GM10266 (cell line): ENCODE measurements around the gene SAMD4A.

Experiments
- DNase-seq: peaks from one replicate; pipeline ENCODE4 v3.0.0; 2012; ENCODE audit errors: extremely low spot score
- TF ChIP-seq, protein P1 (sequence below): IDR thresholded peaks from 2 replicates; pipeline ENCODE4 v1.5.1; 2012; ENCODE audit warnings: mild to moderate bottlenecking, low read depth; ENCODE audit not compliant: control insufficient read depth, insufficient read depth; ENCODE audit errors: missing control alignments

SAMD4A gene

DNA sequence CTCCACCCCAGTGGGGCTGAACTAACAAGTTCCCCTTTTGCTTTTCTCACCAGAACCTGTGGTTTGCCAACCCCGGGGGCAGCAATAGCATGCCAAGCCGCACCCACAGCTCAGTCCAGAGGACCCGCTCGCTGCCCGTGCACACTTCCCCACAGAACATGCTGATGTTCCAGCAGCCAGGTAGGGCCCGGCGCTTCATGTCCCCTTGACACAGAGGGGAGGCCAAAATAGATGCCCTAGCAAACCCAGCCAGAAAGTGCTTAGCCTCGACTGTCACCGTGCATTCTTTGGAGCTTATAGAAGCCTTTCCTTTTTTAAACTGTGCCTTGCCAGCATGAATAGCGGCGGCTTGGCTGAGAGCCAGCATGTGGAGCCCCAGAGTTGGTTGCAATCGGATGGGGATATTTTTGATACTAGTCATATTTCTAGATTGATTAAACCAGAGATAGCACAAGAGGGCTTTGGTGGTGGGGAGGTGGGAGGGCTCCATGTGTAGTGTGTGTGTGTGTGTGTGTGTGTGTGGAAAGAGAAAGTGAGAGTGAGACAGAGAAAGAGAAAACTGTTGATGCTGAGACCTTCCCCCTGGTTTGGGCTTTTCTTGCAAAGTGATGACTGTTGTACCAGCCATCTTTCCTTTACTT, 209.6 kb downstream of the SAMD4A start:
- DNase-seq, result peak; percentile 42
- TF ChIP-seq, protein P1, sequence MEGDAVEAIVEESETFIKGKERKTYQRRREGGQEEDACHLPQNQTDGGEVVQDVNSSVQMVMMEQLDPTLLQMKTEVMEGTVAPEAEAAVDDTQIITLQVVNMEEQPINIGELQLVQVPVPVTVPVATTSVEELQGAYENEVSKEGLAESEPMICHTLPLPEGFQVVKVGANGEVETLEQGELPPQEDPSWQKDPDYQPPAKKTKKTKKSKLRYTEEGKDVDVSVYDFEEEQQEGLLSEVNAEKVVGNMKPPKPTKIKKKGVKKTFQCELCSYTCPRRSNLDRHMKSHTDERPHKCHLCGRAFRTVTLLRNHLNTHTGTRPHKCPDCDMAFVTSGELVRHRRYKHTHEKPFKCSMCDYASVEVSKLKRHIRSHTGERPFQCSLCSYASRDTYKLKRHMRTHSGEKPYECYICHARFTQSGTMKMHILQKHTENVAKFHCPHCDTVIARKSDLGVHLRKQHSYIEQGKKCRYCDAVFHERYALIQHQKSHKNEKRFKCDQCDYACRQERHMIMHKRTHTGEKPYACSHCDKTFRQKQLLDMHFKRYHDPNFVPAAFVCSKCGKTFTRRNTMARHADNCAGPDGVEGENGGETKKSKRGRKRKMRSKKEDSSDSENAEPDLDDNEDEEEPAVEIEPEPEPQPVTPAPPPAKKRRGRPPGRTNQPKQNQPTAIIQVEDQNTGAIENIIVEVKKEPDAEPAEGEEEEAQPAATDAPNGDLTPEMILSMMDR, result no peak

DNA sequence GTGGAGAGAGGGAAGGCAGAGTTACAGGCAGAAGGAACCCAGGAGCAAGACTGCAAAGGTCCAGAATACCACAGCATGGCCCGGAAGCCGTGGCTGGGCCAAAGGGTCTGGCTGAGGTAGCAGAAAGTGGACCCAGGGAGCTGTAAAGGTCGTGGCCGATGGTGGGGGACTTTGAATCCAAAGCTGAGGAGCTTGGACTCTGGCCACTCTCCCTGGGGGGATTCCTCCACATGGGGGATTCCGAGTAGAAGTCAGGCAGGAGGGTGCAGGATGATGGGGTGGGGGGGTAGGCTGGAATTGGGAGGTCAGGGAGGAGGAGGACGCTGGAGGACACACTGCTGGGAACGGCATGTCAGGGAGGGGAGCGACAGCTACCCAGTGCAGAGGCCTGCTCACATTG, 210.5 kb downstream of the SAMD4A start:
- no peak for DNase-seq
- TF ChIP-seq, protein P1, result no peak

DNA sequence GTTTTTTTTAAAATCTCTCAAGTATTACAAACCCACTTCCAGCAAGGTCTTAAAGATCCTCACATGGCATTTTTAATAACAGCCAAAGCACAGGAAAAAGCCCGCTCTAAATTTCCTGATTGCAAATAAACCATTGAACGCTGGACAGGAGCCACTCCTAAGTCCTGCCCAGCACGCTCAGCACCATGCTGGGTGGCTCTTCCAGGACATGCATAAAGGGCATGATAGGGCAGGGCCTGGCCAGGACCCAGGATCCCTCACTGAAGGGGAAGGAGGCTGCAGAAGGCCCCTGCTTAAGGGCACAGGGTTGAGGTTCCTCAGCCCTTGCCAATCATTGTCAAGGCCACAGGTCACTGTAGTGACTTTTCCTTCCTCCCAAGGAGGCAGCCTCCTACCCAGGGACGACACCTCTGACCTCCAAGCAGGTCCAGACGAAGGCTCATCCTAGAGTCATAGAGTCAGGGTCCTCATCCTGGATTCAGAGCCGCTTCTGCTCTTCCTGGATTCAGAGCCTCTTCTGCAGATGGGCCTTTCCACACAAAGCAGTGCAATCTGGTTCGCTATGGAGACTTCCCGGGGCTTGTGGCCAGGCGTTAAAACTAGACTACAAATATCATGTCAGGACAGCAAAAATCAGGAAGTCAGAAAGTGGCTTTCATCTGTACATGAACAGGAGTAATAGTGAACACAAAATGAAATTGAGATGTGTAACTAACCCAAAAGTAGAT, 211.9 kb downstream of the SAMD4A start:
- no peak for DNase-seq
- TF ChIP-seq, protein P1, result no peak

DNA sequence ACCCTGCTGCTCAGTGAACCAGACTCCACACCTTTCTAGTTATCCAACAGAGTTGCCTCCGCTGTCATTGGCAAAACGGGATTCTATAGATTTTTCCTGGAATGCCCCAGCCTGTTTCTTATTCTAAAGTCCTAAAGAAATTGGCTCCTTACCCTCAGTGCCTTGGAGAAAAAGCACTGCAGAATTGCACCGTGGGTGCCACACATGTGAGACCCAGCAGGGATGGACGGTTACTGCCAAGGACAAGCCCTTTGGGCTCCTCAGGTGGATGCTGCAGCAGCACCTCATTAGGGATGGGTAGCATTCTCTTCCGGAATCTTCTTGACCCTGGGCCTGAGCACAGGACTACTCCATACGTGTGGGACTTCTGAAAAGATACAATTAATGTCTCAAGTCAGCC, 214.2 kb downstream of the SAMD4A start:
- TF ChIP-seq, protein P1, result no peak
- DNase-seq, result no peak

DNA sequence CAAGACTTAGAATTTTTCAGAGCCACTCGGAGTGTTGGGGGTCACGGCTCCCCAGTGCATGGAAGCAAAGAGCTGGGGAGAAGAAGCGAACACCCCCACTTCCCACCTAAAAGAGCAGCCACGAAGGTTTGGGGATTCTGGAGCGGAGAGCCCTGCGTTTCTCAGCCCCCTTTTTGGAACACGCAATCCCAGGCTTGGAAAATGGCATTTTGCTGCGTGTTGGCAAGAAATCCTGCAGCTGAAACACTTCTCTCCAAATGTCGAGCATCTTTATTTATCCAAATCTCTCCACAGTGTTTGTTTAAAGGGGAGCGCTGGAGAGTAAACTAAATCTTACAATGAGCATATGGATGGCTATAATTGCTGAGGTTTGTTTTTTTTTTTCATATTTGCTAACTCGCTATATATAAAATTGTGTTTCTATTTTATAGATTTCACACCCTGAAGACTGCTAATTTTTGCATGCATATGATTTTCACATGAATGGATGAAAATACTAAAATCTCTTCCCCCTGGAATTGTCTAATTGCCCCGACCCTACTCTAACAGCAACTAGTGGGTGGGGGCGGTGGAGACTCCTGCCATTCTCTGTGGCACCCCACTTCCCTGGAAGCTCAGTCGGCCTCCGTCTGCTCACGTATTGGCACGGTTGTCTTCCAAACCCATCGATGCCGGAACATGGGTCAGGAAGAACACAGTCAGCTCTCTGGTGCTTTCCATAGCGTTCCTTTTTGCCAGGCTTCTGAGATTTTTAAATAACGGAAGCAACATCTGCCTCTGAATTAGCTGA, 215.2 kb downstream of the SAMD4A start:
- TF ChIP-seq, protein P1, result no peak
- no peak for DNase-seq

DNA sequence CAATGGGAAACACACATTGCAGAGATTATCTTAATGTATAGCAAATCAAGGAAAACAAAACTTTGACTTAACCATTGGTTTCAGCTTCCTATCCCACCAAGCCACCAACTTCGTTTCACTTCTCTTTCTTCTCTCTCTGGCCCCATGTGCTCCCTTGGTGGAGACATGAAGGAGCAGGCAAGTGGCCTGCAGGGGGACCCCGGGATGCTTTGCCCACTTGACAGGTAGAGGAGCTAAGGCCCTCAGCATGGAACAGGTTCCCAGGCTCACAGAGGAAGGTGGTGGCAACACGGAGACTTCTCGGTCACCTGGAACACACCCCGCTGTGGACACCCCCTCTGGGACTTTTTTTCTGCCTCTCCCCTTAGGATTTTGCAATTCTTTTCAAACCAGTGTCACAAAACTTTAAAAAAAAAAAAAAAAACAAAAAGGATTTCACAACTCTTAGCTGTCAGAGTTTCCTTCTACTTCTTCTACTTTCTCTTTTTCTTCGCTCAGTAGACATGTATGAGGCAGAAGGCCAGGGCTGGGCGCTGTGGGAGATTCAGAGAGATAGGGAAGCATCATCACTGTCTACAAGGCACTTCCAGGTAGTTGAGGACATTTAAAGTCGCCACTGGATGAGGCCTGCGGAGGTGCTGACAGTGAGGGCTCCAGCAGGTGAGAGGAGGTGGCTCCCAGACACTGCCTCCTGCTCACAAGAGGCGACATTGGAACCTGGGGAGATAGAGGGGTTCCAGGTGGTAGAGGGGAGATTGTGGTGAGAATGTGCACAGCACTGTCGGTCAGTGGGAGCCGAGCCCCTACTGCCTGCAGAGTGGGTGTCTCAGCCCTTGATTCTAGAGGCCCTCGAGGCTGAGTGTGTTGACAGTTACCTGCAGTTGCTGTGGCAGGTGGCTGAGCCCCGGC, 216.1 kb downstream of the SAMD4A start:
- peak; percentile 52 for DNase-seq

More for the DNA sequence above, 216.1 kb downstream of the SAMD4A start:
- TF ChIP-seq, protein P1, result peak; percentile 34
